ENCODE data around the gene NR2C2. TPM values are rescaled to one million over a fixed set of nuclear protein-coding genes. Genes with fewer than 3 reads are reported as not detected.

Gene NR2C2
- total RNA-seq, 4 donors from 2014 or later = 55.6 to 84.3 (median 69.1) TPM

DNA sequence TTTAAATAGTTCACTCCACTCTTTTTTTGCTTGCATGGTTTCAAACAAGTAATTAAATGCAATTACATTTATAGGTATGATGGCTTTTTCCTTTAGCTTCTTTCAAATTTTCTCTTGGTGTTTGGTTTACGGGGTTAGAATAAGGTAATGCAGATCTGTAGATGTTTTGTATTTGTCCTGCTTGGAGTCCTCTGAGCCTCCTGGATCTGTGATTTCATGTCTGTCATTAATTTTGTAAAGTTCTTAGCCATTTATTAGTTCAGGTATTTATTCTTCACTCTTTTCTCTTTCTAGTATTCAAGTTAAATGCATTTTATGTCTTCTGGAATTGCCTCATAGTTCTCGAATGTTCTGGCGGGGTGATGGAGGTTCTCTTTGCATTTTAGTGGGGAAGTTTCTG, 119.1 kb downstream of the NR2C2 start:
- Histone ChIP-seq H3K36me3 (peaks cover 0 to 10% (median 0%) of the 10 kb centered on the region in 3 donors), H3K4me3 (no peak overlapping the region), H3K4me1 (peaks cover 0 to 14% (median 6%) of the 10 kb centered on the region in 4 donors), H3K27me3 (no peaks in the 10 kb centered on the region), H3K9me3 (no peaks in the 10 kb centered on the region), H3K27ac (no peak overlapping the region)
- DNase-seq = no peak
- TF ChIP-seq POLR2A (IDR thresholded peaks at IDR 0.05) = no peak
- TF ChIP-seq, protein P1, sequence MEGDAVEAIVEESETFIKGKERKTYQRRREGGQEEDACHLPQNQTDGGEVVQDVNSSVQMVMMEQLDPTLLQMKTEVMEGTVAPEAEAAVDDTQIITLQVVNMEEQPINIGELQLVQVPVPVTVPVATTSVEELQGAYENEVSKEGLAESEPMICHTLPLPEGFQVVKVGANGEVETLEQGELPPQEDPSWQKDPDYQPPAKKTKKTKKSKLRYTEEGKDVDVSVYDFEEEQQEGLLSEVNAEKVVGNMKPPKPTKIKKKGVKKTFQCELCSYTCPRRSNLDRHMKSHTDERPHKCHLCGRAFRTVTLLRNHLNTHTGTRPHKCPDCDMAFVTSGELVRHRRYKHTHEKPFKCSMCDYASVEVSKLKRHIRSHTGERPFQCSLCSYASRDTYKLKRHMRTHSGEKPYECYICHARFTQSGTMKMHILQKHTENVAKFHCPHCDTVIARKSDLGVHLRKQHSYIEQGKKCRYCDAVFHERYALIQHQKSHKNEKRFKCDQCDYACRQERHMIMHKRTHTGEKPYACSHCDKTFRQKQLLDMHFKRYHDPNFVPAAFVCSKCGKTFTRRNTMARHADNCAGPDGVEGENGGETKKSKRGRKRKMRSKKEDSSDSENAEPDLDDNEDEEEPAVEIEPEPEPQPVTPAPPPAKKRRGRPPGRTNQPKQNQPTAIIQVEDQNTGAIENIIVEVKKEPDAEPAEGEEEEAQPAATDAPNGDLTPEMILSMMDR (IDR thresholded peaks at IDR 0.05) = no peak

DNA sequence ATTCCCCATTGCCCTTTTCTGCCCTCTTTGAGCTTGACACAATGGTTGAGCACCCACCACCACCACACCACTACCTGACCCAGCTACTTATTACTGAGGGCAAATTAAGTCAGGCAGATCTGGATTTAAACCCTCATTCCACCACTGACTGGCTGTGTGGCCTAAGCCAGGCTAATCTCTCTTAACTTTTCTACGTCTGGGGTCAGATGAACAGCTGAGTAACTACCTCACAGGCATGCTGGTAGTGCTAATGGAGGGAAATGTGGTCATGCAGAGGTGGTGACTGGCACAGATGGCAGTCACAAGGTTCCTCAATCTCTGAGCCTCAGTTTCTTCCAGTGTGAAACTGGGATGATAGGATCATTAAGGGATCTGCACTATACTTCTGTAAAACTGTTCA, 122.1 kb downstream of the NR2C2 start:
- H3K4me3 ChIP-seq = no peak overlapping the region
- no peaks in the 10 kb centered on the region for H3K4me1 ChIP-seq
- no peak for TF ChIP-seq POLR2A (IDR thresholded peaks at IDR 0.05)
- TF ChIP-seq, protein P1 (IDR thresholded peaks at IDR 0.05) = no peak
- no peak for DNase-seq
- no peaks in the 10 kb centered on the region for H3K9me3 ChIP-seq
- no peak overlapping the region for H3K27ac ChIP-seq
- H3K27me3 ChIP-seq = no peaks in the 10 kb centered on the region
- peaks cover 0 to 35% (median 0%) of the 10 kb centered on the region in 3 donors for H3K36me3 ChIP-seq

DNA sequence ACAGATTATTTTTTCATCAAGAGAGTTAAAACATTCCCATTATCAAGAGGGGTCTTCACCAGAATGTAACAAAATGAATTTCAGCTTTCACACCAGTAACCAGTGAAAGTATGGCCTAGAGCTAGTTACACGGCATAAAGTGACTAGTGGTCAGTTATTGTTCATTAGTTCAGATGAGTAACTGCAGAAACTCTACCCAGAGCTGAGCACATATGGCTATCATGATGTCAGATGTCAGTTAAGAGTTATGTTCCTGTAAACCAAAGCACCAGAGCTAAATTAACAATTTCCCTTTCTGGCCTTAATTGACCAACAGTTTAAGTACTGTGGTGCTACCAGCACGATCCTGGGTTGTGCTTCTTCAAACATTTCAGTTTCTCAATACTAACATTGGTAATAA, 124.3 kb downstream of the NR2C2 start:
- Histone ChIP-seq H3K36me3 (peaks cover 0 to 58% (median 0%) of the 10 kb centered on the region in 3 donors), H3K9me3 (no peaks in the 10 kb centered on the region)
- no peak for TF ChIP-seq POLR2A (IDR thresholded peaks at IDR 0.05)
- TF ChIP-seq, protein P1 (IDR thresholded peaks at IDR 0.05) = no peak

DNA sequence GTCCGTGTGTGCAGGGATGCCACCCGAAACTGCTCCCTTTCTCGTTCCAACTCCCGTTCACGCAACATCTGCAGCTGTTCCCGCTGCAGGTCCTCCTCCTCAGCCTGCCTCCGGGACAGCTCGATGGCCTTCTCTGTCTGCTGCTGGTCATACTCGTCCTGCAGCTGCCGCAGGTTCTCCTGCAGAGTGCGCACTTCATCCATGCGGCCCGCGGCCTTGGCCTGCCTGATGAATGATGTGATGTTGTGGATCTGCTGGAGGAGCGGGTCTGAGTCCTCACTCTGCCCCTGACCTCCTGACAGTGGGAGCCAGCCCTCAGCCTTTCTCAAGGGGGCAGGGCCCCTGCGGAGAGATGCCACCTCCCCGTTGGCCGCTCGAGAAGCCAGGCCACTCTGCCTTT, 127.1 kb downstream of the NR2C2 start:
- Histone ChIP-seq H3K36me3 (peaks cover 0 to 83% (median 0%) of the 10 kb centered on the region in 3 donors), H3K4me3 (no peak overlapping the region), H3K27ac (no peak overlapping the region), H3K27me3 (no peaks in the 10 kb centered on the region), H3K9me3 (no peaks in the 10 kb centered on the region), H3K4me1 (no peaks in the 10 kb centered on the region)
- no peak for TF ChIP-seq POLR2A (IDR thresholded peaks at IDR 0.05)
- TF ChIP-seq, protein P1 (IDR thresholded peaks at IDR 0.05) = no peak
- no peak for DNase-seq

More for the DNA sequence above, 124.3 kb downstream of the NR2C2 start:
- Histone ChIP-seq H3K27ac (no peak overlapping the region), H3K4me3 (no peak overlapping the region), H3K4me1 (no peaks in the 10 kb centered on the region), H3K27me3 (no peaks in the 10 kb centered on the region)
- no peak for DNase-seq

DNA sequence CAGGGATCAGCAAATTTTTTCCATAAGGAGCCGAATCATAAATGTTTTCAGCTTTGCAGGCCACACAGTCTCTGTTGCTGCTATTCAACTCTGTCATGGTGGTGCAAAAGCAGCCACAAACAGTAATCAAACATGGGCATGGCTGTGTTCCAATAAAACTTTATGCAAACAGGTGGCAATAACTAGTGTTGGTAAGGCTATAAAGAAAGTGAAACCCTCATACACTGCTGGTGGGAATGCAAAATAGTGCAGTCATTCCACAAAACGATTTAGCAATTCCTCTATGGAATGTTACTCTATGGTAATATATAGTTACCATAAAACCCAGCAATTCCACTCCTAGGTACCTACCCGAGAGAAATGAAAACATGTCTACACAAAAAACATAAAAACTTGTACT, 131.7 kb downstream of the NR2C2 start:
- no peaks in the 10 kb centered on the region for H3K4me1 ChIP-seq
- no peaks in the 10 kb centered on the region for H3K9me3 ChIP-seq
- no peaks in the 10 kb centered on the region for H3K27me3 ChIP-seq
- H3K4me3 ChIP-seq = no peak overlapping the region
- TF ChIP-seq, protein P1 (IDR thresholded peaks at IDR 0.05) = no peak
- H3K36me3 ChIP-seq = peaks cover 0 to 95% (median 0%) of the 10 kb centered on the region in 3 donors
- DNase-seq = no peak
- H3K27ac ChIP-seq = no peak overlapping the region
